Hepatocyte (in vitro differentiated cells): ENCODE measurements around the gene NELFA. TPM values are rescaled to one million over a fixed set of nuclear protein-coding genes. Genes with fewer than 3 reads are reported as not detected.
A peak's percentile ranks its signal among the peaks of the same experiment; 100 is the strongest.

Experiments
- DNase-seq: peaks from one replicate; pipeline ENCODE4 v3.0.0-alpha.2; 2016; ENCODE audit warnings: low spot score
- H2AFZ ChIP-seq: fragments of 200-600 bp; sonication (generic); 2 replicates; pipeline ENCODE4 v1.6.0; 2016; ENCODE audit warnings: antibody characterized with exemption, mild to moderate bottlenecking
- H3K27ac ChIP-seq: fragments of 200-600 bp; sonication (generic); 2 replicates; pipeline ENCODE4 v1.5.1; 2016; ENCODE audit warnings: mild to moderate bottlenecking
- H3K27me3 ChIP-seq: fragments of 200-600 bp; sonication (generic); 2 replicates; pipeline ENCODE4 v1.6.1; 2016
- H3K36me3 ChIP-seq: fragments of 200-600 bp; sonication (generic); replicated peaks from 2 replicates; pipeline ENCODE4 v1.5.1; 2016; ENCODE audit warnings: low read depth; ENCODE audit not compliant: insufficient read depth
- H3K4me1 ChIP-seq: fragments of 200-600 bp; sonication (generic); 2 replicates; pipeline ENCODE4 v1.5.1; 2016; ENCODE audit warnings: mild to moderate bottlenecking, moderate library complexity; ENCODE audit not compliant: insufficient read depth
- H3K4me2 ChIP-seq: fragments of 200-600 bp; sonication (generic); 2 replicates; pipeline ENCODE4 v1.6.0; 2016
- H3K4me3 ChIP-seq: fragments of 200-600 bp; sonication (generic); 2 replicates; pipeline ENCODE4 v1.5.1; 2016; ENCODE audit warnings: mild to moderate bottlenecking
- H3K79me2 ChIP-seq: fragments of 200-600 bp; sonication (generic); 2 replicates; pipeline ENCODE4 v1.6.0; 2017; ENCODE audit warnings: mild to moderate bottlenecking
- H3K9me2 ChIP-seq: fragments of 200-600 bp; sonication (generic); replicated peaks from 2 replicates; pipeline ENCODE4 v1.6.0; 2017; ENCODE audit warnings: mild to moderate bottlenecking; ENCODE audit not compliant: insufficient read depth
- H3K9me3 ChIP-seq: fragments of 200-600 bp; sonication (generic); 2 replicates; pipeline ENCODE4 v1.5.1; 2016; ENCODE audit warnings: low read depth, mild to moderate bottlenecking
- H4K20me1 ChIP-seq: fragments of 200-600 bp; sonication (generic); 2 replicates; pipeline ENCODE4 v1.6.0; 2016; ENCODE audit warnings: mild to moderate bottlenecking; ENCODE audit not compliant: insufficient read depth, poor library complexity, severe bottlenecking
- CTCF ChIP-seq: fragments of 200-600 bp; sonication (generic); IDR thresholded peaks from 2 replicates; pipeline ENCODE4 v1.5.1; 2016; ENCODE audit warnings: antibody characterized with exemption, mild to moderate bottlenecking; ENCODE audit not compliant: poor library complexity
- EZH2 ChIP-seq: fragments of 200-600 bp; sonication (generic); IDR thresholded peaks from 2 replicates; pipeline ENCODE4 v1.6.1; 2016; ENCODE audit warnings: antibody characterized with exemption, mild to moderate bottlenecking, borderline replicate concordance
- EZH2phosphoT487 ChIP-seq: fragments of 200-600 bp; sonication (generic); IDR thresholded peaks from one replicate; pipeline ENCODE4 v1.6.1; 2018; ENCODE audit warnings: antibody characterized with exemption, mild to moderate bottlenecking, low read depth, moderate library complexity; ENCODE audit not compliant: unreplicated experiment, severe bottlenecking
- WGBS: methylation state at CpG from one replicate; pipeline ENCODE4 v1.1.6; 2016; ENCODE audit warnings: low lambda C conversion rate; ENCODE audit errors: missing lambda C conversion rate; 5-methylcytosine and 5-hydroxymethylcytosine counted together
- polyA plus RNA-seq: library from polyadenylated mRNA; unstranded; fragments of >200 nt; fragmentation: Nextera tagmentation; extraction: Ambion mirVana; gene quantifications from 2 replicates; pipeline ENCODE4 v1.2.1, GENCODE V29; 2016
- total RNA-seq: library from RNA; depleted of rRNA; stranded (reverse); fragments of >200 nt; gene quantifications from 2 replicates; pipeline ENCODE4 v1.2.3, GENCODE V29; 2014

Gene NELFA
- total and polyA plus RNA-seq, 2 experiments from 2014 or later: 21.4 to 46.2 TPM

GRCh38 chr4:1998296-1998695 is 10.5 kb downstream of the NELFA start:
- peaks cover 29% of the 10 kb centered on the region for H4K20me1 ChIP-seq
- no peak overlapping the region for H2AFZ ChIP-seq
- H3K4me1 ChIP-seq: peaks cover 10% of the 10 kb centered on the region
- DNase-seq: peak; percentile 45
- TF ChIP-seq EZH2phosphoT487 (no peak), EZH2 (no peak), CTCF (no peak)
- H3K9me2 ChIP-seq: no peaks in the 10 kb centered on the region
- H3K27ac ChIP-seq: peak overlapping the region; percentile 78
- H3K4me2 ChIP-seq: peak overlapping the region; percentile 61
- H3K36me3 ChIP-seq: no peaks in the 10 kb centered on the region
- no peaks in the 10 kb centered on the region for H3K27me3 ChIP-seq
- H3K4me3 ChIP-seq: no peak overlapping the region
- H3K9me3 ChIP-seq: peaks cover 6% of the 10 kb centered on the region
- peaks cover 97% of the 10 kb centered on the region for H3K79me2 ChIP-seq
- 63% methylated on average over 7 of the region's 7 CpGs for WGBS

GRCh38 chr4:1997712-1998111 is 11.1 kb downstream of the NELFA start:
- H3K27ac ChIP-seq: peak overlapping the region; percentile 35
- H3K9me3 ChIP-seq: peaks cover 6% of the 10 kb centered on the region
- 95% methylated on average over 4 of the region's 4 CpGs for WGBS

GRCh38 chr4:1996866-1997611 is 11.7 kb downstream of the NELFA start:
- Histone ChIP-seq H3K36me3 (no peaks in the 10 kb centered on the region), H3K4me3 (no peak overlapping the region), H4K20me1 (peaks cover 29% of the 10 kb centered on the region), H3K4me1 (peaks cover 10% of the 10 kb centered on the region), H3K79me2 (peaks cover 97% of the 10 kb centered on the region), H3K27ac (no peak overlapping the region), H3K4me2 (no peak overlapping the region), H3K9me3 (peaks cover 6% of the 10 kb centered on the region), H3K9me2 (no peaks in the 10 kb centered on the region), H2AFZ (no peak overlapping the region), H3K27me3 (no peaks in the 10 kb centered on the region)
- no peak for DNase-seq
- 99% methylated on average over 3 of the region's 3 CpGs for WGBS
- TF ChIP-seq EZH2phosphoT487 (no peak), EZH2 (no peak), CTCF (no peak)

More at GRCh38 chr4:1997712-1998111, 11.1 kb downstream of the NELFA start:
- Histone ChIP-seq H2AFZ (no peak overlapping the region), H3K27me3 (no peaks in the 10 kb centered on the region), H4K20me1 (peaks cover 27% of the 10 kb centered on the region), H3K4me1 (peaks cover 10% of the 10 kb centered on the region), H3K36me3 (no peaks in the 10 kb centered on the region), H3K79me2 (peaks cover 97% of the 10 kb centered on the region), H3K4me3 (no peak overlapping the region), H3K4me2 (peak overlapping the region; percentile 59), H3K9me2 (no peaks in the 10 kb centered on the region)
- TF ChIP-seq CTCF (no peak), EZH2phosphoT487 (no peak), EZH2 (no peak)
- no peak for DNase-seq
